ENCODE data around the gene MYBPC3.

MYBPC3 gene

DNA sequence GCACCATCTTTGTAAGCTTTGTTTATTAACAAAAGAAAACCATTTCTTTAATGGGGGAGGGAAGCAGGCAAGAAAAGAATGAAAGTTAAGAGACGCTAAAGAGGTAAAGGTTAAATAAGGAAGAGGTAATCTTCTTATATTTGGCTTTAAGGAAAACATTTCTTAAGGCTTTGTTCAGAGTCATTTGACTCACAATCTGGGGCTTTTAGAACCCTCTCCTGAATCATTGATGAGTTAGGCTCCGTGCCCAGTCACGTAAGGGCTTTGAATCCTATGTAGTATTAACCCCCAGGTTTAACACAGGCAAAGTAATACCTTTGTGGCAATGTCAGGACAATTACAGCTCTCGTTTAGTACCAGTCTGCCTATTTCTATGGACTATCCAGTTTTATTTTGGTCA lies 56.5 kb downstream of the MYBPC3 start:
- no peak for DNase-seq (ENCODE audit: low spot score)
- no peak for TF ChIP-seq CTCF (IDR thresholded peaks at IDR 0.05; ENCODE audit: extremely low read depth, insufficient read depth, missing control alignments)
- in situ Hi-C loops (cut with MboI; ENCODE audit: low pct_unique_long_range_greater_than_20kb, low sequenced_read_pairs, unreplicated experiment), result no loop called here

DNA sequence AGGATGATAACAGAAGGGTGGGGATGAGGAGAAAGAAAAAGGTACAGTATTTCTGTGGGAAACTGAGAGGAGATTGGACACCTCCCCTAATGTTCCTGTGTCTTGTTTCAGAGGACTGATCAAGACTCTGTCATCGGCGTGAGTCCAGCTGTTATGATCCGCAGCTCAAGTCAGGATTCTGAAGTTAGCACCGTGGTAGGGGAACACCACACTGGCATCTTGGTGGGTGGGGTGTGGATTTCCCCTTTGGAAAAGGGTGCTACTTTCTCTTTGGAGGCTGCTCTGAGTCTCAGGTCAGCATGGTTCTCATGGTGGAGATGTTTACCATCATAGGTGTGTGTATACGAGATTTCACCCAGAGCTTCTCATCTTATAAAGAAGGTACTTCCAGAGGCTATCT lies 57.1 kb downstream of the MYBPC3 start:
- in situ Hi-C loops (cut with MboI; ENCODE audit: low pct_unique_long_range_greater_than_20kb, low sequenced_read_pairs, unreplicated experiment), result no loop called here

DNA sequence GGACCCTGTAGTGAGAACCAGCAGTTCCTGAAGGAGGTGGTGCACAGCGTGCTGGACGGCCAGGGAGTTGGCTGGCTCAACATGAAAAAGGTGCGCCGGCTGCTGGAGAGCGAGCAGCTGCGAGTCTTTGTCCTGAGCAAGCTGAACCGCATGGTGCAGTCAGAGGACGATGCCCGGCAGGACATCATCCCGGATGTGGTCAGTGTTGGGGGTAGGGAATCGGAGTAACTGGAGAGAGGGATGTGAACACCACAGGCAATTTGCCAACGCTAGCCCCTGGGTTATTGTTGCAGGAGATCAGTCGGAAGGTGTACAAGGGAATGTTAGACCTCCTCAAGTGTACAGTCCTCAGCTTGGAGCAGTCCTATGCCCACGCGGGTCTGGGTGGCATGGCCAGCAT lies 62.6 kb downstream of the MYBPC3 start:
- TF ChIP-seq CTCF (IDR thresholded peaks at IDR 0.05; ENCODE audit: extremely low read depth, insufficient read depth, missing control alignments), result no peak
- in situ Hi-C loops (cut with MboI; ENCODE audit: low pct_unique_long_range_greater_than_20kb, low sequenced_read_pairs, unreplicated experiment), result no loop called here
- DNase-seq (ENCODE audit: low spot score), result no peak

More for the DNA sequence above, 57.1 kb downstream of the MYBPC3 start:
- DNase-seq (ENCODE audit: low spot score), result no peak
- TF ChIP-seq CTCF (IDR thresholded peaks at IDR 0.05; ENCODE audit: extremely low read depth, insufficient read depth, missing control alignments), result no peak

- in situ Hi-C loops (cut with MboI; ENCODE audit: low pct_unique_long_range_greater_than_20kb, low sequenced_read_pairs, unreplicated experiment), result no loop called here
- no peak for DNase-seq (ENCODE audit: low spot score)
- TF ChIP-seq CTCF (IDR thresholded peaks at IDR 0.05; ENCODE audit: extremely low read depth, insufficient read depth, missing control alignments), result no peak
Measured at GRCh38 chr11:47288066-47288465, 64.4 kb downstream of the MYBPC3 start.

DNA sequence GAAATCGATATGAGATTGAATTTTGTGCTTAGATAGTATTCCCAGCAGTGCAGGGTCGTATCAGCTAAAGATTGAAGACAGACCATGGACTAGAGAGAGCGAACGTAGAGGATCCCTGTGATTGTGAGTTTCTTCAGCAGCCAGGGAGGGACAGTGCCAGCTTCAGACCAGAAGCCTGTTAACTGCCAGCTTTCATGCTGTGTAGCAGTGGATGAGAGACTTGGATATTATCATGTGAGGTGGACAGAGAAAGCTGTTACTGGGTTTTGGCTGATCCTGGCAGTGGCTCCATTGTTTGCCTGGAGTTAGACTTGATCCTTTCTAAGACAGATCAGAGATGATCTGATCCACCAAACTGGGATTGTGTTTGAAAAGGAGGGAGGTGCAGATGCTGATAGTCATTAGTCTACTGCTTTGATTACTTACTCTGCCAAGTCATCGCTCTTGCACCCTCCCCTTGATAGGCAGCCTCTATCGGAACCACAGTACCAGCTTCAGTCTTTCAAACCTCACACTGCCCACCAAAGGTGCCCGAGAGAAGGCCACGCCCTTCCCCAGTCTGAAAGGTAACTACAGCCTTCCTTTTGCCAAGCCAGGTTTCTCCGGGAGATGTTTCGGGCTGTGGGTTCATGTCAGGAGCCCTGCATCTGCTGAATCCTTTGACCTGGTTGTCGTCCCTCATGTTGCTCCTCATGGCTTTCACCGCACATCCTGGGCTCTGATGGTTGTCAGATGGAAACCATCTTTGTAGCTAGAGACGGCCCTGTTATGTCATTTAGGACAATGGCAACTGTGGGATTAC lies 66.3 kb downstream of the MYBPC3 start:
- TF ChIP-seq CTCF (IDR thresholded peaks at IDR 0.05; ENCODE audit: extremely low read depth, insufficient read depth, missing control alignments), result no peak
- in situ Hi-C loops (cut with MboI; ENCODE audit: low pct_unique_long_range_greater_than_20kb, low sequenced_read_pairs, unreplicated experiment), result no loop called here
- DNase-seq (ENCODE audit: low spot score), result no peak

GRCh38 chr11:47284151-47284550 lies 68.4 kb downstream of the MYBPC3 start:
- DNase-seq (ENCODE audit: low spot score), result no peak
- in situ Hi-C loops (cut with MboI; ENCODE audit: low pct_unique_long_range_greater_than_20kb, low sequenced_read_pairs, unreplicated experiment), result no loop called here
- no peak for TF ChIP-seq CTCF (IDR thresholded peaks at IDR 0.05; ENCODE audit: extremely low read depth, insufficient read depth, missing control alignments)
